KOPT-K1 (cell line): Measurements from ENCODE around the gene GDF11.
A peak's percentile ranks its signal among the peaks of the same experiment; 100 is the strongest.

ENCODE experiments used
- H3K27ac ChIP-seq: fragments of 200-600 bp; sonication (generic); 2 replicates; pipeline ENCODE4 v1.5.1; 2016; ENCODE audit warnings: antibody characterized with exemption, mild to moderate bottlenecking, low read depth, low read length; ENCODE audit not compliant: poor library complexity, severe bottlenecking
- H3K36me3 ChIP-seq: fragments of 200-600 bp; sonication (generic); 2 replicates; pipeline ENCODE4 v1.5.1; 2017; ENCODE audit warnings: antibody characterized with exemption, mild to moderate bottlenecking, low read length, moderate library complexity; ENCODE audit not compliant: insufficient read depth
- H3K9me3 ChIP-seq: fragments of 200-600 bp; sonication (generic); 2 replicates; pipeline ENCODE4 v1.5.1; 2017; ENCODE audit warnings: antibody characterized with exemption, low read length, mild to moderate bottlenecking; ENCODE audit not compliant: insufficient read depth, poor library complexity, severe bottlenecking

Gene GDF11

DNA sequence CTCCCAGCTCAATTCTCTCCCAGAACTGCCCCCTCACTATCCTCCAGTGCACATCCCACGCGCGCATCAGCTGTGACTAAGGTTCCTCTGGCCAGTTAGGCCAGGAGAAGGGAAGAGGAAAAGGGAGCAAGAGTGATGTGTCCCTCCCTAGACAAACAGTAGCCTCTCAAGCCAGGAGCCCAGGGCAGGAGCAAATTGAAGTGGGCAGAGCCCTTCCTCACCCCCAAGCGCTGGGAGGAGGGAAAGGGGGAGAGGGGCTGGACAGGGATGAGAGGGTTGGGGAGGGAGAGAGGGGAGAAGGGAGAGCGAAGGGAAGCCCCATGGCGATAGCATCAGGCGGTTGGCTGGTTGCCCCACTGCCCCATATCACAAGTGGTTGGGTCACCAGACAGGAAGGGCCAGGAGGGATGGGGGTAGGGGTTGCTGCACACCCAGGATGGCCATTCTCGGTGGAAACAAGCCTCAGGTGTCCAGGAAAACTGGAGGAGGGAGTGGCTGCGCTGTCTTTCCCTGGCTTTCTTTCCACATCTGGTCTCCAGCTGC, 15.2 kb upstream of the GDF11 start:
- H3K9me3 ChIP-seq: no peaks in the 10 kb centered on the region
- H3K27ac ChIP-seq: peak overlapping the region; percentile 78
- peaks cover 41% of the 10 kb centered on the region for H3K36me3 ChIP-seq

DNA sequence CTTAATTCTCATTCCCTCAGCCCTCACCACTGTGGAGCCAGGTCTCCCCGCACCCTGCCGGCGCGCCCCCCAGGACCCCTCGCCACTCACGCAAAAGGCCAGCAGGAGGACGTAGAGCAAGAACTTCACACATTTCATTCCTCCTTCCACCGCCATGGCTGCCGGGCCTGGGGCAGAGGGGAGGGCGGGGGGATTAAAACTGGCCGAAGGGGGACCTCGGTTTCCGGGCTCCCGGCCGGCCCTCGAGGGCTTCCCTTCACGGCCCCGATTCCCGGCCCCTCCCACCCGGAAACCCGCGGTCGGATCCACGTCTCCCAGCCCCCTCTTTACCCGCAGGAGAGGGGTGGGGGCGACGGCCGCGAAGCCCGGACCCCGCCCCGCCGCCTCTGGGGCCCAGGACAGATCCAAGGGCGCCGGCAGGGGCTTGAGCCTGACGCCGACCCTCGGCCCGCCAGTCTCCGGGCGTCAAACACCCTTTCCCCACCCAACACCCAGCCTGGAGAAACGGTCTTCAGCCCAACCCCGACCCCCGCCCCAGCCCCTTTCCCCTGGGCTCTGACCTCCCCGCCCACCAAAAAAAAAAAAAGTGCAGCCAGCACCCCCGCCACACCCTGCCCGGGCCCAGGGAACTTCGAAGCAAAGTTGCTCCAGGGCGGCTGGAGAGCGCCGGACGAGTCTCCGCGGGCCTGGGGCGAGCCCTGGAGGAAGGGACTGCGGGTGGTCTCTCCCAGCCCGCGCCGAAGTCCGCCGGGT, 14.6 kb upstream of the GDF11 start:
- peaks cover 35% of the 10 kb centered on the region for H3K36me3 ChIP-seq
- H3K27ac ChIP-seq: peak overlapping the region; percentile 78

DNA sequence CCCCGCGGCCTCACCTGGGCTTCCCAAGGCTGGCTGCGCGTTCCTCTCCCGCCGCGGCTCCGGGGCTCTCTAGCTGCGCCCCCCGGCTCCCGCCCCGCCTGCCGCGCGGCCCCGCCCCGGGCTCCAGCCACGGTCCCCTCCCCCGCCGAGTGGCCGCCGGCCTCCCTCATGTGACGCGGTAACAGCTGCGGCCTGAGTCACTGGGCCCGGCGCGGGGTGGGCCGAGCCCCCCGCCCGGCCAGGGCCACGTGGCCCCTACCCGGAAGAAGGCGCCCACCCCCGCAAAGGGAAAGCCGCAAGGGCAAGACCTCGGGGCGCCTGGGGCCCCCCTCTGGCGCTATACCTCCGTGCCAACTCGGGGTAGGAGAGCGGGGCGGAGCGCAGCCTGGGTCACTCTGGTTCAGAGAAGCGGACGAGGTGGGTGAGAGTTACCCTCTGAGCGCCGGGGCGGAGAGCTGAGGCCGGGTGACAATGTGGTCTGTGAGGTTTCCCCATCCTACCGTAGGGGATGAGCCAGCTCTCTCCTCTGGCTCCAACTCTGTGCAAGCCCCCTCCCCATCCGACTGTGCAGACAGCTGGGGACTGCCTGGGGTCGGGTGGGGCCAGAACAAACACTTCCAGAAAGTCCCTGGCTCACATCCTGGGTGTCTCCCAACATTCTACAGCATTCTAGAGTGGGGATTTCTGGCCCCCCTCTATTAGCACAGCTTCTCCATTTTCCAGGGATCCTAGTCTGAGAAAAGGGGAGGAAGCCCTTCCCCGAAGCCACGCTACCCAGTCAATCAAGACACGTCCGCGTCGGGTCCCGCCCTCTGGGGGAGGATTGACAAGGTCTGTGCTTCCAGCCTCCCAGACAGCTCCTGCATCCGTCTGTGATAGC, 13.7 kb upstream of the GDF11 start, which contains the start of gene CD63:
TSS of gene CD63 (minus strand) at position 71 of the 880 bp plus-strand sequence. CDS start 668 bp downstream, outside the sequence.
- Histone ChIP-seq H3K36me3 (peaks cover 28% of the 10 kb centered on the region), H3K27ac (peak within 1 kb of the TSS; percentile 78), H3K9me3 (no peaks in the 10 kb centered on the region)

More for the DNA sequence above, 14.6 kb upstream of the GDF11 start:
- H3K9me3 ChIP-seq: no peaks in the 10 kb centered on the region

DNA sequence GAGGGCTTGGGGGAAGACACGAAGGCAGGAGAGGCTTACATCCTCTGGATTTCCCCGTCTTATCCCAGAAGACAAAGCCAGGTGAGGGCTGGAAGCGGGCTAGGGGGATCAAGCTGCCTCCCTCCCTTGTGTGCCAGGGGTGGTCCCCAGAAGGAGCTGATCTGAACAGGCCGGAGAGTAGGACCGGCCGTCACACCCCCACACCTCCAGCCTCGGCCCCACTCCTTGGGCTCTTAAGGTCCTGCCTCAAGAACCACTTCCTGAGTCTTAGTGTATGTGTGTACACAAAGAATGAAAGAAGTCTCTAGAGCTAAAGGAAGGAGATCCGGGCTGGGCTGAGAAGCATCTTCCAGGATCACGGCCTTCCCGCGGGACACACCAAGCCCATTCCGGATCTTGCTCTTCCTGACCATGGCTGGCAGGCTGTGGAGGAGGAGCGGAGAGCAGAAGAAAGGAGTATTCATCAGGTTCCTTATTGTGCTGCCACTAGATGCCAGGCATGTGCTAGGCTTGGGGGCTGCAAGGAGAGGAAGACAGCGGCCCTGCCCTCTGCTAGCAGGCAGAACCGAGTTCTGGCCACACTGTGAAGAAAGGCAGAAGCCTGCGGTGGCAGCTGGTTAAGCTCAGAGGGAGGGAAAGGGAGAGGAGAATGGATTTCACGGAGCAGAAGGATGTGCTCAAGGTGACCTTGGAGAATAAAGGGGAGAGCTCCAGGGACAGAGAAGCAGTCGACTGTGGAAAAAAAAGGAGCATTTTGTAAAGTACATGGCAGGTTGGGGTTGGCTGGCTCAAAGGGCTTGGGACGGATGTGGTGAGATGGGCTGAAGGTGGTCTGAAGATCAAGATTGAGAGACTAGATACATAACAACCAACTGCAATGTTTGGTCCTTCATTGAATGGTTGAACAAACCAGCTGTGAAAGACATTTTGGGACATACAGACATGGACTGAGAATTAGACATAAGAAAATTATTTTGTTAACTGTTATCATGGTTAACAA, 12.8 kb upstream of the GDF11 start:
- H3K27ac ChIP-seq: peak overlapping the region; percentile 78
- H3K9me3 ChIP-seq: no peaks in the 10 kb centered on the region
- peaks cover 20% of the 10 kb centered on the region; the same call in 1 of the 2 replicates for H3K36me3 ChIP-seq

DNA sequence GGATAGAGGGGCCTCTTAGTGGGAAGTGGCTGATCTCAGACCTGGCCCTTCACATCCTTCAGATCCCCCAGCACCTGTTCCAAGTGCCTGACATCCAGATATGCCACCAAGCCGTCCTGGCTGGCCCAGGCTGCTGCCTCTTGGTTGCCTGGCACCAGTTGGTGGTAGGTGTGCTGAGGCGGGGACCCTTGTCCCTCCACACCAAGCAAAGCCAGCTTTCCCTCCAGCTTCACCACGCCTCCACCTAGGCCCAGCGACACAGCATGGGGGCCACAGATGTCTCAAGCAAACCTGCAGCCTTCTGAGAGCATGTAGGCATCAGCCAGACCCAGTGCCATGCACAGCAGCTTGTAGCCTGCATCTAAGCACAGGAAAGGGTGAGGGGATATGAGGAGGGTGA, 10.6 kb upstream of the GDF11 start:
- Histone ChIP-seq H3K9me3 (no peaks in the 10 kb centered on the region), H3K36me3 (peaks cover under 1% of the 10 kb centered on the region; the same call in 1 of the 2 replicates), H3K27ac (peak overlapping the region; percentile 16)

DNA sequence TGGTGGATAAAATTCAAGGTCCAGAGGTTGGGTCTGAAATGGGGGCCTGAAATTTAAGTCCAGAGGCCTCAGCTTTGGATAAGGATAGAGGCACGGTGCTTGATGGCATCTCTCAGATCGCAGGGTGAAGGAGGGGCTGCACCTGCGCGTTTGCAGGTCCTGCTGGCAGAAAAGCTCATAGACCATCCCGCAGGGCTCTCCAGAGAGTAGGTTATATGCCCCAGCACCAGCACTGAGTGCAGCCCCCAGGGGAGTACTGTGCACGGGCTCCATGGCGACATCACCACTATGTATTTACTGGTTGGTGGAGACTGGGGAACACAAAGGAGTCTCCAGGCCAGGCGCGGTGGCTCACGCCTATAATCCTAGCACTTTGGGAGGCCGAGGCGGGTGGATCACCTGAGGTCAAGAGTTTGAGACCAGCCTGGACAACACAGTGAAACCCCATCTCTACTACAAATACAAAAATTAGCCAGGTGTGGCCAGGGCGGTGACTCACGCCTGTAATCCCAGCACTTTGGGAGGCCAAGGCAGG, 9.8 kb upstream of the GDF11 start:
- Histone ChIP-seq H3K9me3 (no peaks in the 10 kb centered on the region), H3K36me3 (no peaks in the 10 kb centered on the region), H3K27ac (no peak overlapping the region)

DNA sequence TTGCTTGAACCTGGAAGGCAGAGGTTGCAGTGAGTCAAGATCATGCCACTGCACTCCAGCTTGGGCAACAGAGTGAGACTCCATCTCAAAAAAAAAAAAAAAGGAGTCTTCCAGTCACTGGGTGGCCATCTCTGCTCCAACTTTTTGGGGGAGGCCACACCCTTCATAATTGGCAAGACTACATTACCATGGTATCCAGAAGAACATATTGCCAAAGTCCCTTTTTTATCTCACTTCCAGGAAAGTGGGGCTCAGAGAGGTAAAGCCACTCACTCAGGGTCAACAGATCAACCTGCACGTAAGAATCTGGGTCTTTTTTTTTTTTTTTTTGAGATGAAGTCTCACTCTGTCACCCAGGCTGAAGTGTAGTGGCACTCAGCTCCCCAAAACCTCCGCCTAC, 9.1 kb upstream of the GDF11 start:
- Histone ChIP-seq H3K27ac (no peak overlapping the region), H3K36me3 (no peaks in the 10 kb centered on the region), H3K9me3 (no peaks in the 10 kb centered on the region)

DNA sequence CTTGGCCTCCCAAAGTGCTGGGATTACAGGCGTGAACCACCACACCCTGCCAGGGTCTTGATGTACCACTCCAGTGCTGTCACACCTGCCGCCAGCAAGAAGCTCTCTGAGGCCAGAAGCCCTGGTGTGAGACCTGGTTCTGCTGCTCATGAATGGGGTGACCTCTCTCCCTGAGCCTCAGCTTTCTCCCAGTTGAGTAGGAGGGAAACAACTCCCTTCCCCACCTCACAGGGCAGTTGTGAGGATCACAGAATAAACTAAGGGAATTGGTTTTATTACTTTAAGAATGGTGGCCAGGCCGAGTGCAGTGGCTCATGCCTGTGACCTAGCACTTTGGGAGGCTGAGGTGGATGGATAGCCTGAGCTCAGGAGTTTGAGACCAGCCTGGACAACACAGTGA, 8.3 kb upstream of the GDF11 start:
- H3K9me3 ChIP-seq: no peaks in the 10 kb centered on the region
- no peak overlapping the region for H3K27ac ChIP-seq
- H3K36me3 ChIP-seq: no peaks in the 10 kb centered on the region

DNA sequence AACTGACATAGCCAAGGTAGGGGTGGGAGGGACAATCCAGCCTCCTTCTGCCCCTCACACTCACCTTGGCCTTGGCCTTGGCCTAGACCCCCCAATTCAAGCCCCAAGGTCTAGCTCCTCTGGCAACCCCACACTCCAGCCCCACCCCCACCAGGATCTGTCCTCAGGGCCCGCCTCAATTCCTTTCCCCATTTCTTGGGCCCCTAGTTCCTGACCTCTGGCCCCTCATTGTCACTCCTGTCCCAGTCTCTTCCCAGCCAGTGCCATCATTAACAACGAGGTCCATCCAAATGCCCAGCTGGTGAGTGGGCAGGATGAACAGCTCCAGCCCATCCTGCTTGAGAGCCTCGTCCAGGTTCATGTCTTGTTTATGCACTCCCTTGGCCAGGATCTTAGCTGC, 6.8 kb upstream of the GDF11 start:
- Histone ChIP-seq H3K27ac (no peak overlapping the region), H3K9me3 (no peaks in the 10 kb centered on the region), H3K36me3 (no peaks in the 10 kb centered on the region)

DNA sequence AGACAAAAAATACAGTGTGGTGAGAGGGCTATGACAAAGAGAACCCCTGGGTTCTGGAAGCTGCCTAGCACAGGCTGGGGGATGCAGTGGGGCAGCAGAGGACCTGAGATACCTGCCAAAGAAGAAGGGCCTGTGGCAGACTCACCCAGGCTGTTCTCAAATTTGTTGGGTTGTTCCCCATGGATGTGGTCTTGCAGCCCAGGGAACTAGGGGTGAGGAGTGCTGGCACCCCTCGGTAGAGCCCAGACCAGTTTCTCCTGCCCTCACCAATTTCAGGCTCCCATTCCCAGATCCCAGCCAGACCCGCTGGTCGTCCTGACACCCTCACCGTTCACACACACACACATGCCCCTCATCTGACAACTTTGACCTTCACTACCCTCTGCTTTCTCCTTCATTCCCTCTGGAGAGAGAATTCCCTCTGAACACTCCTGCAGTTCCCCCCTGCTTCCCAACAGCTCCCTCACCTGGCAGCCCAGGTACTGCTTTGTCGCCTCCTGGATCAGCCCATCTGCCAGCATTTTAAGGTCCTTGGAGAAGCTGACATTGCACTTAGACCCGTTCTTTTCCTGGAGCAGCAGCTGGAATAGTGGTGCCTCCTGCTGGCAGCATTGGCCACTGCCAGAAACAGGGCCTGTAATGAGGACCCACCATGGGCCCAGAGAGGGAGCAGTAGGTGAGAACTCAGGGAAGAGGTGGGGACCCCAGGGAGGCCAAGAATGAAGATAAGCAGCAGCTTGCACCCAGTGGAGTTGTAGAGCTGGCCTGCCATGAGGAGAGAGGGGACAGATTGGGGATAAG, 5.9 kb upstream of the GDF11 start:
- Histone ChIP-seq H3K27ac (peak overlapping the region; percentile 75), H3K9me3 (no peaks in the 10 kb centered on the region), H3K36me3 (no peaks in the 10 kb centered on the region)

DNA sequence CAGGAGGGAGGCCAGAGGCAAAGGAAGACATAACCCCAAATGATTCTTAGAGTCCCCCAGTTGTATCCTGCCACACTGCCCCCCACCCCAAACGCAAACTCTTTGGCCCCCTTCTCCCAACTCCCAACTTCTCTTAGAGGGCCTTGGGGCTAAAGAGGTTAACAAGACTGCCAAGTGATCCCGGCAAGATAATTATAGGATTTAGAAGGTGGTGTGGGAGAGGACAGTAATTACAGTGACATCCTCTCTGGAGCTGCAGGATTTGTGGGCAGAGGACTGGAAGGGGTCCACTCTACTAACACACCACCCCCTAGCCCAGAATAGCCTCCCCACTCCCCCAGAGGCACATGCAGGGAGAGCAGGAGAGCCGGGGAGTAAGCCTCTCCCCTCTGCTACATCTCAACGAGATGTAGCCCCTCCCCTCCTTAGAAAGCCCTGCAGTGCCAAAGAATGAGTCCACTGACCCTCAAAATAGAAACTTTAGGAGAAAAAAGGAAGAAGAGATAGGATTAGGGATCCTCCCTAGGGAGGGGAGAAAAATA, 5.3 kb upstream of the GDF11 start:
- H3K9me3 ChIP-seq: no peaks in the 10 kb centered on the region
- H3K27ac ChIP-seq: peak overlapping the region; percentile 75
- H3K36me3 ChIP-seq: no peaks in the 10 kb centered on the region

DNA sequence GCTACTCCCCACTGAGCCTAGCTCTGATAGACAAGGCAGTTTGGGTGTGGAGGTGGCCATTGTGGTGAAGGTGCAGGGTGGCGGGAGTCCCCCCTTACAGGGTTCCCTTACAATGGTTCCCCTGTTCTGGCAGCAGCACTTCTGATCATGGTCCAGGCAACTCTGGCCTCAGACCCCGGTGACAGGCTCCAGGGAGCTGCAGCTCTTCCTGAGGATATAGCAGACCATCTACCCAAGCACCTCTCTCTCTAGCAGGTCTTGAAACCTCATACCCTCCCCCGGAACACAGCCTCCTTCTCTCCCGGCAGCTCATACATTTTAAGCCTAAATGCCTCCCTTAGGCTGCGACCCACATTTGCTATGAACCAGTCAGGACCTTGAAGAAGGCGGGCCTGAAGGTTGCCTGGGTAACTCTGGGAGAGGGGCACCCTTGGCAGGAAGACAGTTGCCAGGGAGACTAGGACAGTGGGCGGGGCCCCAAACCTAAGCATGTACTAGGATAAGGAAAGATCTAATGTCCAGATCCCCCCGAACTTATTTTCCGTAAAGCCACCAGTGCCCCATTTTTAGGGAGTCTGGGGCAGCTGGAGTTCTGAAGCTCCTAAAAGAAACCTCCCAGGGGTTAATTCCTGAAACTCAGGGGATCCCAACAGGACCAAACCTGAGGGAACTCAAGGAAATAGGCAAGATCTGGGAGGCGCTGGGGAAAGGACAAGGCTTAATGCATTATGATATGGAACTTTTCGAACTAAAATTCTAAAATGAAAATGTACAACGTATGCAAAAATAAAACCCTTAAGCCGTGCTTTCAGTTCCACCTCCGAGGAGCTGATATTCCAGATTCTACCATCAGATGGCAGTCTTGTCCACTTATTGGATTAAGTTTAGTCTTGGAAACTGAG, 4.5 kb upstream of the GDF11 start:
- H3K27ac ChIP-seq: peak overlapping the region; percentile 75
- H3K9me3 ChIP-seq: no peaks in the 10 kb centered on the region
- no peaks in the 10 kb centered on the region for H3K36me3 ChIP-seq

DNA sequence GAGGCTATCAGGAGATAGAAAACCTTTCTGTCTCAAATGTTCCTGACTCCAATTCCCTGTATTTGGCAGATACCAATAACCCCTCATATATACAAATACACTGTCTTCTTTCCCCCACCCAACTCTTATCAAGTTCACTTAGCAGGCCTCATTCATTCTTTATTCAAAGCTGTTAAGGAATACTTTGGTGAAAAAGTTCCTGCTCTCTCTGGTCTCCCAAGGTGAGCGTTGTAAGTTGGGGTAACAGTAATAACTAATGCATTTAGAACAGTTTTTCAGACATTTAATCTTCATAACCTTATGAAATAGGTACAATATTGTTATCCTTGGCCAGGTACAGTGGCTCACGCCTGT, 3.9 kb upstream of the GDF11 start:
- H3K9me3 ChIP-seq: no peaks in the 10 kb centered on the region
- no peak overlapping the region for H3K27ac ChIP-seq

More for the DNA sequence above, 3.9 kb upstream of the GDF11 start:
- no peaks in the 10 kb centered on the region for H3K36me3 ChIP-seq
